Endometrium (tissue), 2 donors: ENCODE data around the gene CORO7.

Experiments used
- FAIRE-seq: peaks from 2 replicates; lab custom pipeline; 2012; peaks lifted over from hg19 to GRCh38; lab: Jason Lieb, UNC
- donor health status: control.
- donor health status: control.

CORO7 gene

GRCh38 chr16:4371357-4372000 is 44.9 kb downstream of the CORO7 start, which contains the start of gene VASN:
Gene VASN (plus strand): TSS chr16:4371848. CDS start chr16:4380878, 9,030 bp downstream.
- no peak for FAIRE-seq

GRCh38 chr16:4370570-4371356 is 45.6 kb downstream of the CORO7 start:
- FAIRE-seq = no peak

GRCh38 chr16:4370151-4370550 is 46.2 kb downstream of the CORO7 start:
- FAIRE-seq = no peak

GRCh38 chr16:4369007-4369733 is 47.2 kb downstream of the CORO7 start:
- no peak for FAIRE-seq

- no peak for FAIRE-seq
These were observed 49.0 kb downstream of the CORO7 start for GRCh38 chr16:4367393-4367856.

GRCh38 chr16:4366016-4366415 is 50.4 kb downstream of the CORO7 start:
- FAIRE-seq = no peak

GRCh38 chr16:4365615-4366014 is 50.8 kb downstream of the CORO7 start:
- no peak for FAIRE-seq

GRCh38 chr16:4365014-4365406 is 51.4 kb downstream of the CORO7 start:
- FAIRE-seq = no peak

- FAIRE-seq = no peak
These were observed 52.0 kb downstream of the CORO7 start for GRCh38 chr16:4364196-4365013.

- no peak for FAIRE-seq
These were observed 53.8 kb downstream of the CORO7 start for GRCh38 chr16:4362476-4363135.

- no peak for FAIRE-seq
These were observed 54.5 kb downstream of the CORO7 start for GRCh38 chr16:4361944-4362311.

- no peak for FAIRE-seq
These were observed 55.1 kb downstream of the CORO7 start for GRCh38 chr16:4361033-4361943.

- no peak for FAIRE-seq
These were observed 55.8 kb downstream of the CORO7 start for GRCh38 chr16:4360538-4361021.

- no peak for FAIRE-seq
These were observed 56.5 kb downstream of the CORO7 start for GRCh38 chr16:4359914-4360313.

GRCh38 chr16:4358831-4359561 is 57.4 kb downstream of the CORO7 start:
- no peak for FAIRE-seq

- FAIRE-seq = no peak
These were observed 58.2 kb downstream of the CORO7 start for GRCh38 chr16:4358236-4358635.

- FAIRE-seq = no peak
These were observed 59.6 kb downstream of the CORO7 start for GRCh38 chr16:4356820-4357219.

- no peak for FAIRE-seq
These were observed 61.6 kb downstream of the CORO7 start for GRCh38 chr16:4354512-4355409.
